GM23248 (cell line): ENCODE results near the gene ESPN. TPM values are rescaled to one million over a fixed set of nuclear protein-coding genes. Genes with fewer than 3 reads are reported as not detected.

Experiments used
- DNase-seq: peaks from one replicate; pipeline ENCODE4 v3.0.0-alpha.2; 2015
- H2AFZ ChIP-seq: fragments of 200-600 bp; sonication (generic); 2 replicates; pipeline ENCODE4 v1.6.1; 2016; ENCODE audit warnings: antibody characterized with exemption
- H3F3A ChIP-seq: fragments of 200-600 bp; sonication (generic); 2 replicates; pipeline ENCODE4 v1.6.1; 2016; ENCODE audit warnings: mild to moderate bottlenecking, antibody characterized with exemption, mixed run types; ENCODE audit not compliant: insufficient read depth
- H3K27ac ChIP-seq: fragments of 200-600 bp; sonication (generic); 2 replicates; pipeline ENCODE4 v1.5.1; 2016; ENCODE audit warnings: mild to moderate bottlenecking
- H3K27me3 ChIP-seq: fragments of 200-600 bp; sonication (generic); replicated peaks from 2 replicates; pipeline ENCODE4 v1.6.1; 2016; ENCODE audit warnings: mild to moderate bottlenecking; ENCODE audit not compliant: insufficient read depth
- H3K36me3 ChIP-seq: fragments of 200-600 bp; sonication (generic); 2 replicates; pipeline ENCODE4 v1.6.1; 2016; ENCODE audit warnings: low read depth, mild to moderate bottlenecking
- H3K4me1 ChIP-seq: fragments of 200-600 bp; sonication (generic); 2 replicates; pipeline ENCODE4 v1.6.1; 2016; ENCODE audit warnings: mild to moderate bottlenecking; ENCODE audit not compliant: insufficient read depth
- H3K4me2 ChIP-seq: fragments of 200-600 bp; sonication (generic); one replicate; pipeline ENCODE4 v1.6.1; 2016; ENCODE audit warnings: mild to moderate bottlenecking; ENCODE audit not compliant: unreplicated experiment
- H3K4me3 ChIP-seq: fragments of 200-600 bp; sonication (generic); 2 replicates; pipeline ENCODE4 v1.5.1; 2016; ENCODE audit warnings: mild to moderate bottlenecking
- H3K79me2 ChIP-seq: fragments of 200-600 bp; sonication (generic); 2 replicates; pipeline ENCODE4 v1.6.1; 2016; ENCODE audit warnings: mild to moderate bottlenecking; ENCODE audit not compliant: insufficient read depth
- H3K9ac ChIP-seq: fragments of 200-600 bp; sonication (generic); 2 replicates; pipeline ENCODE4 v1.6.1; 2016; ENCODE audit warnings: mild to moderate bottlenecking
- H3K9me2 ChIP-seq: fragments of 200-600 bp; sonication (generic); 2 replicates; pipeline ENCODE4 v1.6.1; 2016; ENCODE audit warnings: mixed run types, mild to moderate bottlenecking, moderate library complexity; ENCODE audit not compliant: insufficient read depth
- H3K9me3 ChIP-seq: fragments of 200-600 bp; sonication (generic); one replicate; pipeline ENCODE4 v1.6.1; 2017; ENCODE audit warnings: low read depth
- H4K20me1 ChIP-seq: fragments of 200-600 bp; sonication (generic); 2 replicates; pipeline ENCODE4 v1.6.0; 2016; ENCODE audit not compliant: insufficient read depth
- EZH2 ChIP-seq: fragments of 200-600 bp; sonication (generic); IDR thresholded peaks from 2 replicates; pipeline ENCODE4 v1.6.1; 2018; ENCODE audit warnings: antibody characterized with exemption, mild to moderate bottlenecking; ENCODE audit not compliant: insufficient read depth, poor library complexity, severe bottlenecking
- EZH2phosphoT487 ChIP-seq: fragments of 200-600 bp; sonication (generic); IDR thresholded peaks from 2 replicates; pipeline ENCODE4 v1.6.1; 2018; ENCODE audit warnings: antibody characterized with exemption, moderate library complexity, mild to moderate bottlenecking, low read depth; ENCODE audit not compliant: insufficient read depth
- WGBS, 2 experiments: methylation state at CpG; one replicate each; pipeline ENCODE4 v1.1.6; 2015 to 2017; ENCODE audit warnings: low lambda C conversion rate in 2 of 2, low coverage in 1 of 2; ENCODE audit errors: missing lambda C conversion rate in 2 of 2; 5-methylcytosine and 5-hydroxymethylcytosine counted together
- in situ Hi-C: fragments of 300-500 bp; cut with MboI; formaldehyde crosslinking; loops from 2 replicates; pipeline ENCODE4 v1.15.0; 2020
- polyA plus RNA-seq: library from polyadenylated mRNA; unstranded; fragments of >200 nt; fragmentation: Nextera tagmentation; extraction: Ambion mirVana; gene quantifications from 2 replicates; pipeline ENCODE4 v1.2.1, GENCODE V29; 2016
- total RNA-seq: library from RNA; depleted of rRNA; stranded (reverse); fragments of >200 nt; shearing (Covaris generic); gene quantifications from 2 replicates; pipeline ENCODE4 v1.2.3, GENCODE V29; 2014

The ESPN gene
- total and polyA plus RNA-seq, 2 experiments from 2014 or later, result not detected

DNA sequence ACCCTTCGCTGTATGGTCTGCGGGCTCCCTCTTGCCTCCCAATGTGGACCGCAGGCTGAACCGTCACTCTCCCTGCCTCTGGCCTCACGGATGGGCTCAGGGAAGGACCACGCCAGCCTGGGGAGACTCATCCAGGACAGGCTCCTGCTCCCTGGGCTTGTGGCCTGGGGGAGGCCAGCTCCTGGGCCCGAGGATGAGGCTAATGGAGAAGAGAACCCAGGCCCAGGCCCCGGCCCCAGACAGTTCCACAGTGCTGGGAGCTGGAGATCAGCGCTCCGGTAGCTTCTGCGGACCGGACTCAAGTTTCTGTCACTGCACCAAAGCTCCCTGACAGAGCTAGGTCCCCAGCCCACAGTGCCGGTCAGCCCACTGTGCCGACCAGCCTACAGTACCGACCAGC is 80.3 kb downstream of the ESPN start:
- TF ChIP-seq EZH2 (no peak), EZH2phosphoT487 (no peak)
- Histone ChIP-seq H3K27ac (no peak overlapping the region), H3K9ac (no peak overlapping the region), H3K9me2 (no peaks in the 10 kb centered on the region), H3K4me1 (no peaks in the 10 kb centered on the region), H2AFZ (no peak overlapping the region), H3F3A (no peaks in the 10 kb centered on the region), H3K27me3 (no peaks in the 10 kb centered on the region), H3K36me3 (no peaks in the 10 kb centered on the region), H3K4me2 (no peak overlapping the region), H3K9me3 (no peaks in the 10 kb centered on the region), H3K4me3 (no peak overlapping the region), H4K20me1 (no peaks in the 10 kb centered on the region), H3K79me2 (no peaks in the 10 kb centered on the region)
- in situ Hi-C loops, result no loop called here
- no peak for DNase-seq
- 84 to 89% methylated on average over 12 to 15 of the region's 15 CpGs for WGBS, 2 experiments

DNA sequence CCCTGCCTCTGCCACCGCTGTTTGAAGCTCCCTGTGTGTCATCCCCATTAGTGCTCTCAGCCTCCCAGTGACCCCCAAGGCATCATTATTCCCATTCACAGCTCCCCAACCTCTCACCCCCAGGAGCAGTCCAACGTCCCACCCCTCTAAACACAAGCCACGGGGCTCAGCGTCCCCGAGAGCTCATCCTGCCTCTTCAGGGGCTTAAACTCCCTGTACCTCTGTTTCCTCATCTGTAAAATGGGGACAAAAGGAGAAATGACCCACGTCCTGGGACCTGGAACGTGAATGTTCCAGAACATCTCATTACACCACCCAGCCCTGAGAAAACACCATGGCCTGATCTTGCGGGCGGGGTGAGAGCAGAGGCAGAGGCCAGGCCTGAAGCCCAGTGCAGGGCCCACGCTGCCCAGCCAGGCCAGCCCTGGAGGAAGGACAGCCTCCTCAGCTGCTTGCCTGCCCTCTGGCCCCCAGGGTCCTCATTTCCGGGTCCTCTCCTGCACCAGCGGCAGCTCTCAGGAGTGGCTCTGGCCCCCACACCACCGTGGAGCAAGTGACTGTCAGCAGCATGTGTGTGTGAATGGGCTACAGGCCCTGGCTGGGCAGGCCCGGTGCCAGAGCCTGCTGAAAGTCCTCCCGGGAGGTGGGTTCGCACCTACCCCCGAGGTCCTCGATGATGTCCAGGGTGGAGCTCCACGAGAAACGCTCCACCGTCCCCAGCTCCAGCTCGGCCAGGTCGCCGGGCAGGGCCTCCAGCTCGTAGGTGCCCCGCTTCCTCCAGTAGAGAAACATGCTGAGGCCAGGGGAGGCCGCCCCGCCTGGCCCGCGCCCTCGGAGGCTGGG is 81.0 kb downstream of the ESPN start:
- WGBS, 2 experiments, result 69 to 80% methylated on average over 19 to 31 of the region's 31 CpGs
- Histone ChIP-seq H3K79me2 (no peaks in the 10 kb centered on the region), H4K20me1 (no peaks in the 10 kb centered on the region), H3K9ac (no peak overlapping the region), H3K4me3 (no peak overlapping the region), H3K27ac (no peak overlapping the region), H3K36me3 (no peaks in the 10 kb centered on the region), H3K9me2 (no peaks in the 10 kb centered on the region), H2AFZ (no peak overlapping the region), H3K4me2 (no peak overlapping the region), H3K27me3 (no peaks in the 10 kb centered on the region), H3K9me3 (no peaks in the 10 kb centered on the region), H3K4me1 (no peaks in the 10 kb centered on the region), H3F3A (no peaks in the 10 kb centered on the region)
- TF ChIP-seq EZH2phosphoT487, result no peak
- in situ Hi-C loops, result no loop called here
- DNase-seq, result no peak

GRCh38 chr1:6506210-6507036 is 81.8 kb downstream of the ESPN start:
- 71% methylated on average over 19 to 30 of the region's 31 CpGs for WGBS, 2 experiments
- no peaks in the 10 kb centered on the region for H4K20me1 ChIP-seq

DNA sequence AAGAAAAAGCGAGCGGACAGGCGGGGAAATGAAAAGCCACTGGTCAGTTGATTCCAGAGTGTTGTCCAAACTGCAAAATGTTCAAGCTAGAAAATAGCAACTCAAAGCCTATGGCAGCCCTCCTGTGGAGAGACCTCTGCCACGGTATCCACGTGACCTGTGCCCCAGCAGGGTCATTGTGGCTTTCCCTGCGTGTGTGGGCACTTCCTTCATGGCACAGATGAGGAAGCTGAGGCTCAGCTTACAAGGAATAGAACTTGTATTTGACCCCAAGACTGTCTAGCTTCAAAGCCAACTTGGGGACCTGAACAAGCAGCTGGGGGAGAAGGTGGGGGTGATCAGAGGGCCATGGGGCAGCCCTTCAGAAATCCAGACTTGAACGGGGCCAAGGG is 82.5 kb downstream of the ESPN start:
- Histone ChIP-seq H3K27me3 (no peaks in the 10 kb centered on the region), H3K27ac (no peak overlapping the region), H3K4me1 (no peaks in the 10 kb centered on the region), H3K9me2 (no peaks in the 10 kb centered on the region), H3K4me3 (no peak overlapping the region), H3K9ac (no peak overlapping the region), H3F3A (no peaks in the 10 kb centered on the region), H4K20me1 (no peaks in the 10 kb centered on the region), H3K4me2 (no peak overlapping the region), H3K79me2 (no peaks in the 10 kb centered on the region), H2AFZ (no peak overlapping the region), H3K9me3 (no peaks in the 10 kb centered on the region), H3K36me3 (no peaks in the 10 kb centered on the region)
- no peak for DNase-seq
- no peak for TF ChIP-seq EZH2
- TF ChIP-seq EZH2phosphoT487, result no peak
- 71 to 75% methylated on average over 7 of the region's 7 CpGs for WGBS, 2 experiments
- in situ Hi-C loops, result no loop called here

More at GRCh38 chr1:6506210-6507036, 81.8 kb downstream of the ESPN start:
- no peaks in the 10 kb centered on the region for H3K27me3 ChIP-seq
- no peaks in the 10 kb centered on the region for H3K9me3 ChIP-seq
- no peaks in the 10 kb centered on the region for H3K4me1 ChIP-seq
- no peaks in the 10 kb centered on the region for H3F3A ChIP-seq
- no peak for TF ChIP-seq EZH2
- no peak for TF ChIP-seq EZH2phosphoT487
- no peaks in the 10 kb centered on the region for H3K36me3 ChIP-seq
- H3K4me2 ChIP-seq, result no peak overlapping the region
- H3K9ac ChIP-seq, result no peak overlapping the region
- DNase-seq, result no peak
- no peak overlapping the region for H2AFZ ChIP-seq
- no peaks in the 10 kb centered on the region for H3K9me2 ChIP-seq
- H3K27ac ChIP-seq, result no peak overlapping the region
- in situ Hi-C loops, result no loop called here
- H3K4me3 ChIP-seq, result no peak overlapping the region
- H3K79me2 ChIP-seq, result no peaks in the 10 kb centered on the region
